GM12874 (cell line): Measurements from ENCODE around the gene OR10P1.

Experiments
- TF ChIP-seq, protein P1 (sequence below): IDR thresholded peaks from 2 replicates; pipeline ENCODE4 v1.5.1; 2011; ENCODE audit warnings: low read depth, mild to moderate bottlenecking, control low read depth, low read length, moderate library complexity; ENCODE audit not compliant: insufficient read depth

The OR10P1 gene

DNA sequence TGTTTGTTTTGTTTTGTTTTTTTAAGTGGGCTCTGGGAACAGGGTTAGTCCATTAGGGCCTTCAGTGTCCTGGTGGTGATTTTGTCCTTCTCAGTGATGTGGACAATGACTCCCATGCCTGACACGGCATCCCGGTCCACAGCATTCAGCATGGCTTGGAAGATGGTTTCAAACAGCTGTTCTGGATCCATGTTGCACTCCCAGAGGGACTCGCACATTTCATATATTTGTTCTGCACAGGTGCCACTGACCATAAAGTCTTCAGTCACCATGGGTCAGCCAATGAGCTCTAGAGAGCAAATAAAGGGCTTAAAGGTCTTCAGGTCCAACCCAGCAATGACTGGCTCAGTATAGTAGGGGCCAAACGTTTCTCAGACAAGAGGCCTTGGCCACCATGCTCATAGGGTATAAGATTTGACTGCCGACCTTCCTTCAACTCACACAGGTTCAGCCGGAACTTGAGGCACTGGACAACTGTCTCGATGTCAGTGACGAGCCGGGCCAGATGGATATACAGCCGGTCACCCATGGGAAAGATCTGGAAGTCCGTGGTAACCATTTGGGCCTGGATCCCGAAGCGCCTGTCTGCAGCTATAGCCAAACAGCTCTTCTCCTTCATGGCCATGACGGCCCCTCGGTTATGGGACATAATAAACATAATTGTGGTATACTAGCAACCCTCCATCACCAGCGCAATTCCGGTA is 18.0 kb downstream of the OR10P1 start:
- TF ChIP-seq, protein P1, sequence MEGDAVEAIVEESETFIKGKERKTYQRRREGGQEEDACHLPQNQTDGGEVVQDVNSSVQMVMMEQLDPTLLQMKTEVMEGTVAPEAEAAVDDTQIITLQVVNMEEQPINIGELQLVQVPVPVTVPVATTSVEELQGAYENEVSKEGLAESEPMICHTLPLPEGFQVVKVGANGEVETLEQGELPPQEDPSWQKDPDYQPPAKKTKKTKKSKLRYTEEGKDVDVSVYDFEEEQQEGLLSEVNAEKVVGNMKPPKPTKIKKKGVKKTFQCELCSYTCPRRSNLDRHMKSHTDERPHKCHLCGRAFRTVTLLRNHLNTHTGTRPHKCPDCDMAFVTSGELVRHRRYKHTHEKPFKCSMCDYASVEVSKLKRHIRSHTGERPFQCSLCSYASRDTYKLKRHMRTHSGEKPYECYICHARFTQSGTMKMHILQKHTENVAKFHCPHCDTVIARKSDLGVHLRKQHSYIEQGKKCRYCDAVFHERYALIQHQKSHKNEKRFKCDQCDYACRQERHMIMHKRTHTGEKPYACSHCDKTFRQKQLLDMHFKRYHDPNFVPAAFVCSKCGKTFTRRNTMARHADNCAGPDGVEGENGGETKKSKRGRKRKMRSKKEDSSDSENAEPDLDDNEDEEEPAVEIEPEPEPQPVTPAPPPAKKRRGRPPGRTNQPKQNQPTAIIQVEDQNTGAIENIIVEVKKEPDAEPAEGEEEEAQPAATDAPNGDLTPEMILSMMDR = no peak

DNA sequence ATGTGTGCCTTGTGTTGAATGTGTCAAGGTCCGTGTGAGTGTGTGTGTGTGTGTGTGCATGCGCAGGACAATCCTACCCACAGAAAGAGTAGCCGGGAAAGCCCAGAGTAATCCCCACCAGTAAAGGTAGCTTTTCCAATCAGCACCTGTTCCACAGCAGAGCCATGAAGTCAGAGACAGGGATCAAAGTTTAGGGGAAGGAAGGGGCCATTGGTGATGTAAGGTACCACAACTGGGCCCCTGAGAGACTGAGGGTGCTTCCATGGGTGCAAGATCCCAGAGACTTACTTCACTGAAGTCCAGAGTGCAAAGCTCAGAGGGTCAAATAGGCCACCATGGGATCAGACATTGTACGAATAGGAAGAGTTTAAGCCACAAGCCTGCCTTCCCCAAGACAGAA is 20.5 kb downstream of the OR10P1 start:
- TF ChIP-seq, protein P1 = no peak

DNA sequence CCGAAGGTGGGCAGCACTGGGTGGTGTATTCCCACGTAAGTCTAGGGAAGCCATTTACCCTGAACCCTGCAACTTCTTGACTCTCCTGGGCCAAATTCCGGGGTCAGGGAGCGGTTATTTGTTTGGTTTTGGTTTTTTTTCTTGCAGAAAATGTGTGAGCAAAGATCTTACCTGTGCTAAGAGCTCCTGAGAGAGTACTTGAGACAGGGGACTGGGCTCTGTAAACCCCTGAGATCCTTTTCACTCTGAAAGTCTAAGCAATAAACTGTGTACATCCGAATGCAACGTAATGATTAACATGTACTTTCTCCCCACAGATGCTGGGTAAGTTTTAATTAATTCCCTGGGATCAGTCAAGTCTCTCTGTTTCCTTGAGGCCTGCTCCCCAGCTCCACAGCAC is 21.5 kb downstream of the OR10P1 start:
- TF ChIP-seq, protein P1 = no peak

DNA sequence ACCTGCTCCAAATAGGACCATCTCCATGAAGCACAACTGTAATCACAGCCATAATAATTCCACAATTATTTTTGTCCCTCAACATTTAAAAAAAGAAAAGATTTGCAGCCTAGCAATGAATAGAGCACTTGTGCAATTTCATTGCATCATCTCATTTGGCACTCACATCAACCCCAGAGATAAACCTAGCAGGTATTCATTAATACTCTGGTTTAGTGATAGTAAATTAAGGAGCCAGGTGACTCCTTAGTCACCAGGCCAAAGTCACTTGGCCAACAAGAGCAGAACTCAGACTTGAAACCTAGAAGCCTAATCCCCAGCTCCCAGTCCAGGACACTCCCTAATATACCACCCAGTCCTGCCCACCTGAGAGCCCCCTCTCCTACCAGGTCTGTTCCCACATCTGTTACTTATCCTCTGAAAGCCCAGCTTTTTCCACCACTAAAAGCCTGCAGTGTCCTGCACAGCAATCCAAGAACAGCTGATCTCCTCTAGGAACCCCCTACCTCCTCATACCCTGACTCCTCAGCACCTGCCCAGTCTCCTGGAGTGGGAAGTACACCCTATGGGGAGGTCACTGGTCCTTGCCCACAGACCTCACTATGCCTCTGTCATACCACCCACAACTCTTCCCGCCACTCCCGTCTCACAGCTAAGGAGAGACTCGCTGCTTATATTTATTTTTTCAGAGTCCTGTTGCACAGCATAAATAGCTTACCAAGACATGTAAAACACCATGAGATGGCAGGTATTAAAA is 22.1 kb downstream of the OR10P1 start:
- TF ChIP-seq, protein P1 = no peak

DNA sequence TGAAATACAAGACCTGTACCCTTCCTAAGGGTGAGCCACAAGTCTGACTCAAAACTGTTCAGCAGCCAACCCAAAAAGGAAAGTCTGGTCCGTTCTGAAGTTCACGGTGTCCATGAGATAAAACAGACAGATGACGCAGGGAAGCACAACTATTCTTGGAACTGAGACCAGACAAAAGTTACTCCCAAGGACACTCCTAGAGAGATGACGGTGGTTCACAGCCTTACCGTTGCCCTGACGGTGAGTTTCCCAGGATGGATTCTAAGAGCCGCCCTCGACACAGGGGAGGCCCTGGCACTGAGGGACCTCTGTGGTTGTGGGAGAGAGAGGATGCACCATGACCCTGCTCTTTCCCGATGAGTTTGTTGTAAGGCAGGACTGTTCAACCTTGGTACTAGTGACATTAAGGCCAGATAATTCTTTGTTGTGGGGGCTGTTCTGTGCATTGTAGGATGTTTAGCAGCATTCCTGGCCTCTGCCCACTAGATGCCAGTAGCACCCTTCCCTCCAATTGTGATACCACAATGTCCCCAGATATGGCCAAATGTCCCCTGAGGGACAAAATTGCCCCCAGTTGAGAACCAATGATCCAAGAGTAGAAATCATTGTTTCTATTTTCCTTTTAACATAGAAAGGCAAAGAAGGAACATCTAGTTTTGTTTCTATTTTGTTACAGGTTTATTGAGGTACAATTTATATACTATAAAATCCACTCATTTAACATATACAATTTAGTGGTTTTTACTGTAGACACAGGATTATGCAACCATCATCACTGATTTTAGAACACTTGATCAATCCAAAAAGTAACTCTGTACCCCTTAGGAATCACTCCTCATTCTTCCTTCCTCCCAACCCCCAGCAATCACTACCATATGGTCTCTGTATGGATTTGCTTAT is 23.0 kb downstream of the OR10P1 start:
- TF ChIP-seq, protein P1 = peak; percentile 71

DNA sequence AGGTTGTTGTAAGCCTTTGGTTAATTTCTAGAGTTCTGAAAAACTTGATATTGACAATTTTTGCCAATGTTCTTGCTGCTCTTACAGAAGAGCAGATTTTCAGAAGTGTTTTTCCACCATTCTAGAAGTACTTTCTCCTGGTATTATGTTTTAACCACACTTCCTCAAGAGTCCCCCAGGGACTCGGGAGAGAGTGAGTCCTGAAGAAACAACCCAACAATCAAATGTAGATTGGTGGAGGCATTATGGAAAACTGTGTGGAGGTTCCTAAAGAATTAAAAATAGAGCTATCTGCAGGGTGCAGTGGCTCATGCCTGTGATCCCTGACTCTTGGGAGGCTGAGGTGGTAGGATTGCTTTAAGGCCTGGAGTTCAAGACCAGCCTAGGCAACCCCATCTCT is 26.7 kb downstream of the OR10P1 start:
- TF ChIP-seq, protein P1 = no peak

DNA sequence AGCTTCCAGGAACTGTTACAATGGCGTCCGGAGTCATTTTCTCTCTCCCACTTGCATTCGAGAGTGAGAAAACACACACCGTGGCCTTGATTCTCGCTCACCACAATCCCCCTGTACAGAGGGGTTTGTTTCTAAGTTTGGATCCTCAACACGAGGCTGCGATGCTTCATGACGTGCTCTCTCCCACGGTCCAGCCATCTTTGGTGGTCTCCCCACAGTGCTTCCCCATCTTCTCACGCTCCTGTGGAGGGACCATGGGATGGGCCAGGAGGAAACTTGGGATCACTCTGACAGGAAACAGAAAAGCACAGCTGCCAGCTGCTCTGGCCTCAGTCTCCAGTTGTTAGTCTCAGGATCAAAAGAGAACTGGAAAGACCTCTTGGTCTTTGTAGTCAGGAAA is 28.1 kb downstream of the OR10P1 start:
- TF ChIP-seq, protein P1 = no peak
